Activated CD4-positive, alpha-beta memory T cell treated with anti-CD3 and anti-CD28 coated beads for 36 hours (primary cell): ENCODE measurements around the gene HCFC2. TPM values are rescaled to one million over a fixed set of nuclear protein-coding genes. Genes with fewer than 3 reads are reported as not detected.

Source experiments
- CTCF ChIA-PET: fragments of 350-600 bp; sonication (Branson Sonifier 250); formaldehyde crosslinking; loops from one replicate; lab custom pipeline; 2021; ENCODE audit warnings: antibody characterized with exemption, inconsistent platforms; lab: Charles Lee
- POLR2A ChIA-PET: fragments of 350-600 bp; sonication (Branson Sonifier 250); formaldehyde crosslinking; loops from one replicate; lab custom pipeline; 2021; ENCODE audit warnings: antibody characterized with exemption; lab: Charles Lee
- DNase-seq: peaks from one replicate; pipeline ENCODE4 v3.0.0-alpha.2; 2020
- H3K27ac Mint-ChIP-seq: one replicate; pipeline ENCODE4 v1.8.0; 2021; ENCODE audit warnings: mixed read lengths
- H3K27me3 Mint-ChIP-seq: one replicate; pipeline ENCODE4 v1.8.0; 2021; ENCODE audit warnings: mixed read lengths
- H3K36me3 Mint-ChIP-seq: one replicate; pipeline ENCODE4 v1.8.0; 2021; ENCODE audit warnings: mixed read lengths
- H3K4me1 Mint-ChIP-seq: one replicate; pipeline ENCODE4 v1.8.0; 2021; ENCODE audit warnings: low read depth, mixed read lengths
- H3K4me3 Mint-ChIP-seq: one replicate; pipeline ENCODE4 v1.8.0; 2021; ENCODE audit warnings: mild to moderate bottlenecking, mixed read lengths
- H3K9me3 Mint-ChIP-seq: one replicate; pipeline ENCODE4 v1.8.0; 2021; ENCODE audit warnings: mixed read lengths
- intact Hi-C: fragments of 100-400 bp; cut with micrococcal nuclease; formaldehyde crosslinking; loops from one replicate; pipeline ENCODE4 v1.15.1; 2023
- total RNA-seq, 2 experiments: library from RNA; stranded (reverse); gene quantifications; one replicate each; pipeline ENCODE4 v1.2.3, GENCODE V29; 2021

Gene HCFC2
- total RNA-seq, 2 experiments from 2014 or later: 8.9 to 10.8 TPM

DNA sequence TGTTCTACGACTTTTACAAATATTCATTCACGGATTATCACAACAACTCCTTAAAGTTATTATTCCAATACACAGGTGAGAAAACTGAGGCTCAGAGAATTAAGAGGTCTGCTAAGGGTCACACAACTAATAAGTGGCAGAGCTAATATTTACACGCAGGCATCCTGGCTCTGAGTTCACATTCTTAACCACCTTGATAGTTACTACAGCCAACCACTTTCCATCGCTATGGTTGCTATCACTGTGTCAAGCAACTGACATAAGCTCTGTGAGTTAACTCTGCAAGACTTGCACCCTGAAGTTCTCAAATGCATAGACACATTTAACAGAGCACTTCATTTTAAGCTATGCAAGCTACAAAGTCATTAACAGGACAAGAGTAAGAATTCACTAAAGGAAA lies 18.0 kb upstream of the HCFC2 start:
- H3K27ac Mint-ChIP-seq: no peak overlapping the region
- H3K27me3 Mint-ChIP-seq: peaks cover 13% of the 10 kb centered on the region
- POLR2A ChIA-PET: interaction anchor here (0.7 kb wide), 1 partner anchor 74 kb away, joined by 4 read pairs; no protein-coding TSS in a partner anchor
- no peak overlapping the region for H3K4me3 Mint-ChIP-seq
- no peaks in the 10 kb centered on the region for H3K9me3 Mint-ChIP-seq
- peaks cover 5% of the 10 kb centered on the region for H3K4me1 Mint-ChIP-seq
- no peak for DNase-seq
- intact Hi-C loops: no loop called here
- no peaks in the 10 kb centered on the region for H3K36me3 Mint-ChIP-seq
- CTCF ChIA-PET: interaction anchor here (1.0 to 1.7 kb wide), 3 partner anchors 11 to 63 kb away, joined by 3 to 10 read pairs (median 3); no protein-coding TSS in a partner anchor

DNA sequence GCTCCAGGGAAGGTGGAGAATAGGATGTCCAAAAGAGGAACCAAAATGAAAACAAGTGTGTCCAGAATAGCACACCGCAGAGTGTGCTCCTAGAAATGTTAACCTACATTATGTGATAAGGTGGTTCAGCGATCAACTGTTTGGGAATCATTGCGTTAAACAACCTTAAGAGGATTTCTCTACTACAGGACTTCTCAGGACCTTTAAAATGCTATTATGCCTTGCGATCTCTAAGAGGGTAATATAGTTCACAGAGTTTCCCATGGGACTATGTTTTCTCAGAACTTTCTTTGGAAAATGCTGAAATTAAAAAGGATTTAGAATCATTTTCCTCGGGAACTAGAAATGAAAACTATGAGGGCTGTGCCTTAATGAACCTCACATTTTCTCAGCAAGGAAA lies 16.2 kb upstream of the HCFC2 start:
- Mint-ChIP-seq H3K27ac (no peak overlapping the region), H3K4me3 (no peak overlapping the region), H3K27me3 (peaks cover 22% of the 10 kb centered on the region), H3K36me3 (no peaks in the 10 kb centered on the region), H3K4me1 (peaks cover 5% of the 10 kb centered on the region), H3K9me3 (no peaks in the 10 kb centered on the region)
- no peak for DNase-seq
- intact Hi-C loops: no loop called here
- CTCF ChIA-PET: interaction anchor here (1.4 kb wide), 1 partner anchor 61 kb away, joined by 6 read pairs; no protein-coding TSS in a partner anchor
- POLR2A ChIA-PET: no interaction called here

DNA sequence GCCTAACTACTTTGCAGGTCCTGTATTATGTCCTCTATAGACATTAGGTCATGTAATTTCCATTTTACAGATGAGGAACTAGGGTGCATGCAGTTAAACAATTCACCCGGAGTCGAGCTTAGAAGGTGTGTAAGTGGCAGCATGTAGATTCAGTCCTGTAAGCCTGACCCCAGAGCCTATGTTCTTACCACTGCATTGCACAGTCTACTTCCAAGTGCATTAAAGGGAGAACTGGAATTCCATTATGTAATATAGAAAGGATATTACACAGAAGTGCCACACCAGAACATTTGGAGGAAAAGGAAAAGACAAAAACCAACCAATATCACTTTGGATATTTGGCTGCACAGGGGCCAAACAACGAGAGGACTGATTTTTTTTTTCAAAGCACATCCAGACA lies 15.5 kb upstream of the HCFC2 start:
- Mint-ChIP-seq H3K27me3 (peaks cover 24% of the 10 kb centered on the region), H3K9me3 (no peaks in the 10 kb centered on the region), H3K4me3 (no peak overlapping the region), H3K27ac (no peak overlapping the region), H3K36me3 (no peaks in the 10 kb centered on the region), H3K4me1 (peaks cover 5% of the 10 kb centered on the region)
- intact Hi-C loops: no loop called here
- no peak for DNase-seq
- POLR2A ChIA-PET: no interaction called here
- CTCF ChIA-PET: no interaction called here

DNA sequence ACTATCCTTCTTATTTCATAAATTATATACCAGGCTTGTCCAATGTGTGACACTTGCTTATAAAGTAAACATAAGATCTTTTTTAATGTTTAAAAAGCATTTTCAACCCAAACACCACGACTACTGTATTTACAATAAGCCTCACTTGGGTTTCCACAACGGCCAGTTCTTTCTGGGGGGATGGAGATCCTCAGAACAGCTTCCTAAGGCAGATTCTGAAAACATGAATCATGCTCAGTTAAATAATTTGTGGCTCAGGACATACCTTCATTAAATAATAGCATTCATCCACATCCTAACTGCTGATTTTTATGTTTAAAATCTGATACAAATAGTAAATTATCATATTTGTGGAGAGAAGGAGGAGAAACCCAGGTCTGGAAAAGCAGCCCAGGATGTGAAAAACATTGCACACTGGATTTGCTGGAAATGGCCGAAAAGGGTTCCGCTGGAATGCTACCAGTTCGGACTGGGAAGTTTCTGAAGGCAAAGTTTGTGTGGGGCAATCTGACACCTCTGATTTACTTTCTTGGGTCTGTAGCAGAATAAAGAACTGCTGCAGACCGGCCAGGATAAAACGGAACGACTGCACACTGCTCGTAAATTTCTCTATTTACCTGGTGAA lies 14.9 kb upstream of the HCFC2 start:
- intact Hi-C loops: no loop called here
- Mint-ChIP-seq H3K4me3 (no peak overlapping the region), H3K4me1 (peaks cover 5% of the 10 kb centered on the region), H3K36me3 (no peaks in the 10 kb centered on the region), H3K9me3 (no peaks in the 10 kb centered on the region), H3K27me3 (peaks cover 24% of the 10 kb centered on the region), H3K27ac (no peak overlapping the region)
- no peak for DNase-seq
- POLR2A ChIA-PET: no interaction called here
- CTCF ChIA-PET: no interaction called here

DNA sequence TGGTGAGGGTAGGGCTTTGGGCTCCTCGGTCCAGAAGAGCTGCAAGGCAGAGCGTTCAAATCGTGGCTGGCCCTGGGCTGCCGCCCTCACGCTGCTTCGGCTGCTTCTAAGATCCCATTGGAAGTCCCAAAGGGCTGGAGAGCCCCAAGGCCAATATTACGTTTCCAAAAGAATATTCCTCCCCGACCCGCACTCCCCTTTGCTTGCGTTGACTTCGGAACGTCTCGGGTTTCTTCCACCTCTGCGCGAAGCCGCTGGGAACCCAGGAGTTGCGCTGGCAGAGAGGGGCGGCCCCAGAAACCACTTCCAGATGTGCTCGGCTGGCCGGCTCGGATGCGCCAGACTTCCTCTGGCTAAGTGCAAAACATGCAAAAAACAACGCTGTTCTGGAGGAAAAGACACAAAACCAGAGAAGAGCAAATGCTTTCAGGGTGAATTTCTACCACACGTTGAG lies 14.4 kb upstream of the HCFC2 start, which contains the start of gene GLT8D2:
Gene GLT8D2 (minus strand): TSS at position 285 of the 454 bp plus-strand sequence. CDS start 30,539 bp downstream, outside the sequence.
- Mint-ChIP-seq H3K9me3 (no peaks in the 10 kb centered on the region), H3K27me3 (peaks cover 27% of the 10 kb centered on the region), H3K27ac (no peak within 1 kb of the TSS), H3K36me3 (no peaks in the 10 kb centered on the region), H3K4me3 (peak within 1 kb of the TSS; percentile 21), H3K4me1 (peaks cover 5% of the 10 kb centered on the region)
- DNase-seq: no peak
- intact Hi-C loops: no loop called here
- POLR2A ChIA-PET: no interaction called here
- CTCF ChIA-PET: interaction anchor here (0.7 kb wide), 1 partner anchor 59 kb away, joined by 3 read pairs; no protein-coding TSS in a partner anchor

DNA sequence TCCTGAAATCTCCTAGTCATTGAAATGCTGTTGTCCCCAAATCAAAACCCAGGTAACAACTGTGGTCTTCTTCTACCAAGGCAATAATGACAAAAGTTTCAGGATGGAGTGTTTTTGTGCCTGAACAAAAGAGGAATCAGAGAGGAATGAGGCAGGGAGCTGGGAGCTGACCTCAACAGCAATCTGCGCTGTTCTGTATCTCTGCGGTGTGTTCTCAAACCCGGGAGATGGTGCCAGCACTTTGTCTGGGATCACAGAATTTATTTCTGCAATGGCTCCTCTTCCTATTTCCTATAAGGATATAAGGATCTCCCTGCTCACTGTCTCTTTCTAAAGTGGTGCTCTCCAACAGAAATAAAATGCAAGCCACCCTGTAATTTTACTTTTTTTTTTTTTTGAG lies 13.9 kb upstream of the HCFC2 start:
- no peak overlapping the region for H3K27ac Mint-ChIP-seq
- intact Hi-C loops: no loop called here
- no peak for DNase-seq
- ChIA-PET POLR2A (no interaction called here), CTCF (interaction anchor here (0.7 kb wide), 1 partner anchor 59 kb away, joined by 3 read pairs; no protein-coding TSS in a partner anchor)
- H3K9me3 Mint-ChIP-seq: no peaks in the 10 kb centered on the region
- H3K27me3 Mint-ChIP-seq: peaks cover 28% of the 10 kb centered on the region
- H3K36me3 Mint-ChIP-seq: no peaks in the 10 kb centered on the region
- peaks cover 5% of the 10 kb centered on the region for H3K4me1 Mint-ChIP-seq
- H3K4me3 Mint-ChIP-seq: no peak overlapping the region

DNA sequence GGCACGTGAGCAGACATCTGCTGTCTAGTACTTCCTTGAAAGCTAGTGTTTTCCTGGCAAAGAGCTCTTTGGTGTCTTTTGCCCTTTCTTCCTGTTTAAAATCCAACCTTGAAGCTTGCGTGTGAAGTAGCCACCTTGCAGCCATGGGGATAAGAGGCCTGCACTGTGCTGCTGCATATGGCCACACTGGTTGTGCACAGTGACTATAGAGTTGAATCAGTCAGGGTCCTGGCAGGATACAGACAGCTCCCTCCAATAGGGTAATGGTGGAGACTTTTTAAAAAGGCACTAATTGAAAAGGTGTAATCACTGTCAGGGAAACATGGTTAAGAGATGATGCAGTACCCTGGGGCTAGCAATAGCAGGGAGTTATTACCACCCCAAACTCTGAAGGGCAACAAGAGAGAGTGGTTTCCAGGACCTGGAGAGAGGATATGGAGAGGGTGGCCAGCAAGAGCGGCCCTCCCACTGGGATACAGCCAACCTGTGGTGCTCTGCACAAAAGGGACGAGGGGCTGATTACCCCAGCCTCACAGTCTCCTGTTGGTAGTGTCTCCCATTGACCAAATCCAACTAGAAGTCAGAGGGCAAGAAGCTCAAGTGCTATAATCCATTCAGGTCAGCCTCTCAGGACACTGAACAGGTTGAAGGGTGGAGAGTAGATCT lies 9.5 kb upstream of the HCFC2 start:
- Mint-ChIP-seq H3K4me3 (no peak overlapping the region), H3K36me3 (no peaks in the 10 kb centered on the region), H3K27me3 (peaks cover 31% of the 10 kb centered on the region), H3K4me1 (peaks cover 3% of the 10 kb centered on the region), H3K9me3 (peaks cover 2% of the 10 kb centered on the region), H3K27ac (no peak overlapping the region)
- DNase-seq: no peak
- intact Hi-C loops: no loop called here
- POLR2A ChIA-PET: interaction anchor here (0.7 kb wide), 1 partner anchor 57 kb away, joined by 3 read pairs; no protein-coding TSS in a partner anchor
- CTCF ChIA-PET: interaction anchor here (1.1 to 6.0 kb wide), 3 partner anchors 9 to 55 kb away, joined by 3 to 156 read pairs (median 3); no protein-coding TSS in a partner anchor

DNA sequence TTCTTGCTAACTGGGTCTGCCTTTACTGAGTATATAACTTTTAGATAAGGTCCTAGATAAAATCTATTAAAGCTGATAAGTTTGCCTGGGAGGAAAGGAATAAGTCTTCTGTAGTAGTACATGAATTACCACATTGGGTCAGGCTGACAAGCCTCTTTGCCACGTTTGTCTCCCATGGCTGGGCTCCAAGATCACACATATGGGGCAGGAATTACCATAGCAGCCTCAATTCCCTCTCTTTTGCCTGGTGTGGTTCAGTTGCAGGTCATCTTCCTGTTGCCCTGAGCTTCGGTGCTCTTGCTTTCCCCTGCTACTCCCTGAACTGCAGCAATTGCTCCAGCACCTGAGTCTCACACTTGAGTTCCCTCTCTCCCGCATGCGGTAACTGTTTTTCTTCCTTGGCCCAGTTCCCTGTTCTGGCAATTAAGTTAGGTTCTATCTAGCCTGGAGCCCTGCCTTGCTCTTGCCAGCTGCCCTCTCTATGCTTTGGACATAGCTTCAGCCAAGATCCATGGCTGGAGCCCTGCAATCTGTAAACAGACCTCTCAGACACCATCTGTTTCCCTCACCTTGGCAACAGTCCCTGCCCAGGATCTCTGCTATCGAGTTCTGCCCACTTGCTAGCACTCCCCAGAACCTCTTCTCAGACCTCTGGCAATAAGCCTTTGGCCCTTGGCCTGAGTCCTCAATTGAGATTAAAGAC lies 8.5 kb upstream of the HCFC2 start:
- peaks cover 29% of the 10 kb centered on the region for H3K27me3 Mint-ChIP-seq
- no peak overlapping the region for H3K27ac Mint-ChIP-seq
- DNase-seq: no peak
- H3K4me1 Mint-ChIP-seq: no peaks in the 10 kb centered on the region
- H3K4me3 Mint-ChIP-seq: no peak overlapping the region
- CTCF ChIA-PET: interaction anchor here (1.1 to 6.0 kb wide), 2 partner anchors 28 to 54 kb away, joined by 3 to 156 read pairs; no protein-coding TSS in a partner anchor
- peaks cover 2% of the 10 kb centered on the region for H3K9me3 Mint-ChIP-seq
- intact Hi-C loops: no loop called here
- POLR2A ChIA-PET: no interaction called here
- H3K36me3 Mint-ChIP-seq: no peaks in the 10 kb centered on the region

DNA sequence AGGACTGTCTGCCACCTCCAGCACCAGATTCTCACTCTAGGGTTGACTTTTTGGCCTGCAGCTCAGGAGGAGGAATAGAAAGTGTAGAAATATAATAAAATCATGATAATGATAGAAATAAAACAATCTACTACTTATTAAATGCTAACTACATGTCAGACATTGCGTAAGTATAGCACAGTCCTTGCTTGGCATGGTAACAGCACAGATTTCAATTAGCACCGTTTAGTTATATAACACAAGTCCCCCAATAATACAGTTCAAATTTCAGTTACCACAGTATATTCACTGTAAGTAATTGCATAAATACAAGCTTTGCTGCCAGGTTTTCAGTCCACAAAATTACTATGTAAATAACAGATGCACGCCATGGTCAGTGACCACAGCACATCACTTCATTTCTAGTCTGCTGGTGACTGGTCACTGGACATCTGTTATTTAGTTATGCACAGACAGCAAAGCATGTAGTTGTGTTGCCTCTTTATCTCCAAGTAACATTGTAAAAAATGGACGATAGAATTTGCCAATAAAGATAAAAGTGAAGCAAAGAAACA lies 7.8 kb upstream of the HCFC2 start:
- no peak for DNase-seq
- Mint-ChIP-seq H3K4me3 (no peak overlapping the region), H3K4me1 (no peaks in the 10 kb centered on the region), H3K9me3 (peaks cover 2% of the 10 kb centered on the region), H3K27me3 (peaks cover 30% of the 10 kb centered on the region), H3K36me3 (no peaks in the 10 kb centered on the region), H3K27ac (no peak overlapping the region)
- POLR2A ChIA-PET: no interaction called here
- intact Hi-C loops: no loop called here
- CTCF ChIA-PET: interaction anchor here (2.1 to 6.0 kb wide), 3 partner anchors 10 to 54 kb away, joined by 9 to 156 read pairs (median 10); no protein-coding TSS in a partner anchor

DNA sequence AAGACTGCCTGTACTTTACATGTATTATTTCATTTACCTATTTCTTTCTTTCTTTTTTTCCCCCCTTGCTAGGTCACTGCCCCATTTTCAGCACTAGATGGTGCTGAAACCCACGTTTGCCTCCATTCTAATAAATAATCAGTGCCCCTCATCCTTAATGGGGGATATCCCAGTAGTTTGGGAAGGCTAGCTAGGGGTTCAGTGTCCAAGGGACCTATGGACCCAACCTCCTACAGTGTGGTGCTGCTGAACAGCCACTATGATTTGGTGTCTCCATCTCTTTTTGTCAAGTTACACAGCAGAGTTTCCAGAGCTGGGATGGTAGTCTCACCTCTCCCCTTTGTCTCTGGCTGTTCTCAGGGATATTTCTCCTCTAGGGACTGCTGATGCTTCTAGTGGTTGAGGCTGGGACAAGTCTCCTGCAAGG lies 6.5 kb upstream of the HCFC2 start:
- peaks cover 2% of the 10 kb centered on the region for H3K9me3 Mint-ChIP-seq
- peaks cover 24% of the 10 kb centered on the region for H3K27me3 Mint-ChIP-seq
- no peak for DNase-seq
- CTCF ChIA-PET: interaction anchor here (0.7 to 6.0 kb wide), 14 partner anchors 10 to 69 kb away, joined by 3 to 156 read pairs (median 5); no protein-coding TSS in a partner anchor
- H3K4me1 Mint-ChIP-seq: no peaks in the 10 kb centered on the region
- no peak overlapping the region for H3K4me3 Mint-ChIP-seq
- no peaks in the 10 kb centered on the region for H3K36me3 Mint-ChIP-seq
- H3K27ac Mint-ChIP-seq: no peak overlapping the region
- intact Hi-C loops: loop anchor here (1.0 kb wide), 1 partner anchor 52 kb away; no protein-coding TSS in a partner anchor
- POLR2A ChIA-PET: interaction anchor here (0.8 kb wide), 1 partner anchor 26 kb away, joined by 3 read pairs; no protein-coding TSS in a partner anchor

DNA sequence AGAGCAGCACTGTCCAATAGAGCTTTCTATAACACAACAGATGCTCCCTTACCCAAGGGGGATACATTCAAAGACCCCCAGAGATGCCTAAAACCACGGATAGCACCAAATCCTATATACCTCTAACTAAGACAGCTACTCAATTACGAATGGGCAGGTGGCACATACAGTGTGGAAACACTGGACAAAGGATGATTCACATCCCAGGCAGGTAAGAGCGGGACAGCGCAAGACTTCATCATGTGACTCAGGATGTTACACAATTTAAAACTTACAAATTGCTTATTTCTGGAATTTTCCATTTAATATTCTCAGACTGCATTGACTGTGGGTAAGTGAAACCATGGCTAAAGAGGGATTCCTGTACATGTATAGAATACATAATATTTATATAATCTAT lies 5.5 kb upstream of the HCFC2 start:
- no peak for DNase-seq
- Mint-ChIP-seq H3K27ac (no peak overlapping the region), H3K4me1 (peaks cover 2% of the 10 kb centered on the region), H3K27me3 (peaks cover 21% of the 10 kb centered on the region), H3K9me3 (peaks cover 2% of the 10 kb centered on the region), H3K4me3 (no peak overlapping the region), H3K36me3 (no peaks in the 10 kb centered on the region)
- intact Hi-C loops: no loop called here
- ChIA-PET CTCF (interaction anchor here (0.7 to 6.0 kb wide), 10 partner anchors 9 to 144 kb away, joined by 3 to 156 read pairs (median 4); partner anchors contain the start of gene NFYB), POLR2A (interaction anchor here (0.8 kb wide), 1 partner anchor 25 kb away, joined by 3 read pairs; no protein-coding TSS in a partner anchor)
